GM21825 (cell line): Measurements from ENCODE around the gene C9orf40.
A peak's percentile ranks its signal among the peaks of the same experiment; 100 is the strongest.

Source experiments
- ATAC-seq: cut with Tn5 transposase; IDR thresholded peaks from one replicate; pipeline ENCODE4 v1.9.1; 2021; ENCODE audit warnings: mild to moderate bottlenecking, moderate library complexity; ENCODE audit not compliant: unreplicated experiment

Gene C9orf40, protein sequence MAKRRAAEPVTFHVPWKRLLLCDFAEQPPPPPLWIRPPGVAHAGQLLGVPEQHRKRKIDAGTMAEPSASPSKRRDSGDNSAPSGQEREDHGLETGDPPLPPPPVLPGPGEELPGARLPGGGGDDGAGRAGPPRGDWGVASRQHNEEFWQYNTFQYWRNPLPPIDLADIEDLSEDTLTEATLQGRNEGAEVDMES

DNA sequence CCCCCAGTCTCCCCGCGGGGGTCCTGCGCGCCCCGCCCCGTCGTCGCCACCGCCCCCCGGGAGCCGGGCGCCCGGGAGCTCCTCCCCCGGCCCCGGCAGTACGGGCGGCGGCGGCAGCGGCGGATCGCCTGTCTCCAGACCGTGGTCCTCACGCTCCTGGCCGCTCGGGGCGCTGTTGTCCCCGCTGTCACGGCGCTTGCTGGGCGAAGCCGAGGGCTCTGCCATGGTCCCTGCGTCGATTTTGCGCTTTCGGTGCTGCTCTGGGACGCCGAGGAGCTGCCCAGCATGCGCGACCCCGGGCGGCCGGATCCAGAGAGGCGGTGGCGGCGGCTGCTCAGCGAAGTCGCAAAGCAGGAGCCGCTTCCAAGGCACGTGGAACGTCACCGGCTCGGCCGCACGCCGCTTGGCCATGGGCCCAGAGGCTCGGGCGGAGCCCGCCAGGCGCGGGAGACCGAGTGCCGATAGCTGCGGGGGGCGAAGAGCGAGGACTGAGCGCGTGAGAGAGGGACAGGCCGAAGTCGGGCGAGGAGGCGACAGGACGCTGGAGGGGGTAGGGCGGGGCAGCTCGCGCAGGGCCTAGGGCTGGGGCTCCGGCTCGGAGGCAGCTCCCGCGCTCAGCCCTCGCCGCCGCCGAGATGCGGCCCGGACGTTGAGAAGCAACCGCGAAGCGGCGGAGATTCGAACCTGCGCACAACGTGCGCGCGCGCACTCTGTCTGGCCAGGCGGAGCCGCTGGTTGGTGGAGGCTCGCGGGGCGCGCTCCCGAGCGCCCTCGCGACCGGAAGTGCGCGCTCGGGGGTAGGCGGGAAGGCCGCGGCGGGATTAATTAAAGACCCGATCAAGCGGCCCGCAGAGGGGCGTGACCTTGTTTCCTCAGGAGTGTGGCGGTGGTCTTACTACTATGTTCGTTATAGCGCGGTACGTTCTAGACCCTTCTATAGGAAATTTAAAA, at the start of gene C9orf40:
Gene C9orf40, minus strand, starts transcription at position 712 of the 951 bp plus-strand sequence. Its CDS starts 301 bp downstream, at position 411.
- peak; percentile 92 for ATAC-seq

DNA sequence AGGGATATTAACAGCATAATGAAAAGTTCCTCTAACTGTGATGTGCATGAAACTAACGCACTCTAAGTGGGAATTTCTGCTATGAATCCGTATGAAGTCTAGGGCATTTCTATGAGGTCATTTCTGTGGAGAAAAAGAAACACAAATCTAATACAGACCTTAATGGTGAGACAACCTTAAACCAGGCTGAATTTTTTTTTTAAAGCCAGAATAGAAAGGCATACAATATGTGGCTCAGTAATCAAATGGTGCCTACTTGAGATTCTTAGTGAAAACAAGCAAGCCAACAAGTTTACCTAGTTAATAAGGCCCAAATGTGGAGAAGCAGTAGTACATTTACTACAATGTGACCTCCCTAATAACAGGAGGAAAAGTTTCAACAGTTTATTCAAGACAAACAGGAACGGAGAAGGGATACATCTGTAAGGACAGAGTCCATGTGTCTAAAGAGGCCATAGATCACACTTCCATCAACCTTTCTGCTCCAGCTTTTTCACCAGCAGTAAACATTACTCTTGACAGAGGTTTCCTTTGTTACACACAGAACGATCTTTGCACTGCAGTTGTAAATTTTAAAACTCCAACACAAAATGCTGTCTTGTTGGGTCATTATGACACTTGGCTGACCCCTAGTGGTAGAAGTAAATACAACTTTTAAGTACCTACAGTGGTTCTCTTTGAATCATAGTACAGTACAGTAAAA, 49.2 kb upstream of the C9orf40 start:
- peak; percentile 86 for ATAC-seq

- peak; percentile 56 for ATAC-seq
Measured at GRCh38 chr9:75000835-75001234, 48.1 kb upstream of the C9orf40 start.

DNA sequence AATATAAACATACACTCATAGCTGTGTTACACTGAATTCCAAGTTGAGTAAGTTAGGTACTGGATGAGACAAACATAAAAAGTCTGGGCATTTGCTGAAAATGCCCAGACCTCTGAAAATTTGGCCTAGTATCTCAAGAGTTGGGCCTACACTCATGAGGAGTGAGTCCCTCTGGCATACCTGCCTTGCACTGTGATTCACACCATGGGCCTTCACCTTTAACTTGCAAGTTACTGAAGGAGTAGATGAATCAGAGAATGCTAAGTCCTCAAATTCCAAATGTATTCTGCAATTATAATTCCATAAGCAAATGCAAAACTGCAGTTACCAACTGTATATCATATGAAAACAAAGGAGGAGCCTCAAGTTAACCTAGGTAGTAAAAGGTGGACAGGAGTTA, 32.3 kb upstream of the C9orf40 start:
- ATAC-seq, result no peak

DNA sequence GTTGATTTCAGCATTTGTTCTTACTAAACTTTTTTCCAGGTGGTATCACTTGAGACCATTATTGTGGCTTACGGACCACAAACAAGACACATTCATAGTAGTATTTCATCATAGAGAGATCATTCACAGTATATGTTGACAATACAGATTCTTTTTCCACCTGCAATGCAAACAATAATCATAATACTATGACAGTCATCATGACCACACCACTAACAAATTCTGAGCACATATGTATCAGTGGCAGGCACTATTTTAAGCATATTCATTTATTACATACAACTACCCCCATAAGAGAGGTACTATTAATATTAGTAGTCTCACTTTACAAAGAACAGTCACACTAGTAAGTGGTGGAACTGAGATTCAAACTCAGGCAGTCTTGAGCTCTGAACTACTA, 31.0 kb upstream of the C9orf40 start:
- no peak for ATAC-seq

DNA sequence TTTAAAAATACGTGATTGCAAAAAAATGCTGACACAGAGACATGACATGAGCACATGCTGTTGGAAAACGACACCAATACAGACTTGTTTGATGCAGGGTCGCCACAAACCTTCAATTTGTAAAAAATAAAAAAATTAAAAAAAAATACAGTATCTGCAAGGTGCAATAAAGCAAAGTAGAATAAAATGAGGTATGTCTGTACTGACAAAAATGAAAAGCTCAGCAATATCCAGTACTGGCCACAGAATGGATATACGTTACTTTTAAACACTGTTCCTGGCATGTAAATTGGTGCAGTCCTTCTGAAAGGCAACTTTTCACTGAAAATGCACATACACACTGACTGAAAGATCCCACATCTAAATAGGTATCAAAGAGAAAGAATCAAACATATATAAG, 27.1 kb upstream of the C9orf40 start:
- no peak for ATAC-seq

- ATAC-seq, result no peak
Measured at GRCh38 chr9:74977287-74977686, 24.6 kb upstream of the C9orf40 start.

DNA sequence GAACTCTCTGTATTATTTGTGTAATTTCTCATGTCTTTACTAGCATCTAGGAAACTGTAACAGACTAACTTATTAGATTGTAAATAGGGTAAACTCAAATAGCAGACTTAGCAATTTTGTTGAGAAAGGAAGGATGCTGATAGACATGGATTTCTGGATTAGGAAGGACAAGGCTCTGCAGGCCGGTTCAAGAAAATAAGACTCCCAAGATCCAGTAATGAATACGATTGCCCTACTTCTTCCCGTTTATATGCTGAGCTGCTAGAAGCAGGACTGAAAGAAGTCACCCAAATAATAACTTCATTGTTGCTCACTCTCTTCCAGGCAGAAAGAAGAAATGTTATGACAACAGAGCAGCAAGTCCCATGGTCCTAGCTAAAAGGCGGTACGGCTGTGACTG, 22.8 kb upstream of the C9orf40 start:
- ATAC-seq, result no peak

DNA sequence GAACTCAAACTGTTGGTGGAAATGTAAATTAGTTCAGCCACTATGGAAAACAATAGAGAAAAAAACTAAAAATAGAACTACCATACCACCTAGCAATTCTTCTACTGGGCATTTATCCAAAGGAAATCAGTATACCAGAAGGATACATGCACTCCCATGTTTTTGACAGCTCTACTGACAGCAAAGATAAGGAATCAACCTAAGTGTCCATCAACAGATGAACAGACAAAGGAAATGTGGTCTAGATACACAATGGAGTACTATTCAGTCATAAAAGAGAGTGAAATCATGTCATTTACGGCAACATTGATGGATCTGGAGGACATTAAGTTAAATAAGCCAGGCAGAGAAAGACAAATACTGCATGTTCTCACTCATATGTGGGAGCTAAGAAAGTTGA, 21.8 kb upstream of the C9orf40 start:
- no peak for ATAC-seq

DNA sequence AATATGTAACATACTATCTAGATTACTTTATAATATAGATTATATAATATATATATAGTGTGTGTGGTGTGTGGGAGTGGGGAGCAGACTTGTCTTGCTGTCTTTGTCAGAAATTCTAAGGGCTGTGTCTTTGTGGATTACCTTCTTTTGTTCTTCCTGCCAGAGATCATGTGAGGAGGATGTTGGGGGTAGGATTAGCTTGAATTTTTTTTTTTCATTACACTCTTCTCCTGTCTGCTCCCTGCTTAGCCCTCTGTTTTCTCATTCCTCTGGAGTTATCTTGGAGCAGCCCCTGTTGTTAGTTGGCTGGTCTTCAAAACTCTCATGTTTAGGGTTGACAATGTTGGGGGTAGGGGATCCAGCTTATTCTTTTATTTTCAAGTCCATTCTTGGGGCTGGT, 21.0 kb upstream of the C9orf40 start:
- no peak for ATAC-seq

DNA sequence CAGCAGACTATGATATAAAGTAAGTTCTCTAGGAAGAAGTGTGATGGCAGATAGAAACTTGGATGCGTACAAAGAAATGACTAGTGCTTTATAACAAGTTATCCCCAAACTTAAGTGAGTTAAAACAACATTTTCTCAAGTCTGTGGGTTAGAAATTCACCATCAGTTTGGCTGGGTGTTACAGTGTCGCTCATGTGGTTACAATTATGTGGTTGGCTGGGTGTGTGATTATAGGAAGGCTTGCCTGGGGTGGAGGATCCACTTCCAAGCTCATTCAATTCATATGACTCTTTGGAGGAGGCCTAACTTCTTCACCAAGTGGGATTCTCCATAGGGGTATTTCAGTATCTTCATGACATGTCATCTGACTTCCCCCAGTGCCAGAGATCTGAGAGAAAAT, 10.3 kb upstream of the C9orf40 start:
- no peak for ATAC-seq

DNA sequence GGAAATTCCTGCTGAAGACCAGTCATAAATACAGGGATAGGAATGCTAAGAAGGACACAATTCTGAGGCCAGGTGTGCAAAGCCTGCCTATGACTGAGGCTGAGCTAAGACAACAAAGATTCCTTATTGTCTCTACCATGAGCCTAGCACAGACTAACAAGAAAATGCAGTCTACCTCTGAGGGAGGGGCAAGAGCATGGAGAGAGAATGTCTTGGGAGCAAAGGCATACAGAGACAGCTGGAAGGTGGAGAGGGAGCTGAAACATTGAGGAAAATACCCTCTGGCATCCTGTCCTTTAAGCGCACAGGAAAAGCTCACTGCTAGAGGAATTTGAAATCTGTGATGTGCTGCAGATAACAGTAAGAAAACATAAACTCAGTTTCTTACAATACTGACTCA, 8.8 kb upstream of the C9orf40 start:
- ATAC-seq, result no peak

DNA sequence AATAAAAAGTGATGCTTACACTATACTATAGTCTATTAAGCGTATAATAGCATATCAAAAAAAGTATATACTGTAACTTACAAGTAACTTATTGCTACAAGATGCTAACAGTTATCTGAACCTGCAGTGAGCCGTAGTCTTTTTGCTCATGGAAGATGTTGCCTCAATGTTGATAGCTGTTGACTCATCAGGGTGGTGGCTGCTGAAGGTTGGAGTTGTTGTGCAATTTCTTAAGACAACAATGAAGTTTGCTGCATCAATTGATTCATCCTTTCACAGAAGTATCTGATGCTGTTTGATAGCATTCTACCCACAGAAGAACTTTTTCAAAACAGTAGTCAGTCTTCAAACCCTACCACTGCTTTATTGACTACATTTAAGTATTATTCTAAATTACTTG, 7.8 kb upstream of the C9orf40 start:
- no peak for ATAC-seq

GRCh38 chr9:74958587-74958986, 5.9 kb upstream of the C9orf40 start:
- ATAC-seq, result no peak

- no peak for ATAC-seq
Measured at GRCh38 chr9:74953235-74953751, 581 bp upstream of the C9orf40 start.

GRCh38 chr9:74951725-74952151, 974 bp downstream of the C9orf40 start:
- peak; percentile 29 for ATAC-seq

DNA sequence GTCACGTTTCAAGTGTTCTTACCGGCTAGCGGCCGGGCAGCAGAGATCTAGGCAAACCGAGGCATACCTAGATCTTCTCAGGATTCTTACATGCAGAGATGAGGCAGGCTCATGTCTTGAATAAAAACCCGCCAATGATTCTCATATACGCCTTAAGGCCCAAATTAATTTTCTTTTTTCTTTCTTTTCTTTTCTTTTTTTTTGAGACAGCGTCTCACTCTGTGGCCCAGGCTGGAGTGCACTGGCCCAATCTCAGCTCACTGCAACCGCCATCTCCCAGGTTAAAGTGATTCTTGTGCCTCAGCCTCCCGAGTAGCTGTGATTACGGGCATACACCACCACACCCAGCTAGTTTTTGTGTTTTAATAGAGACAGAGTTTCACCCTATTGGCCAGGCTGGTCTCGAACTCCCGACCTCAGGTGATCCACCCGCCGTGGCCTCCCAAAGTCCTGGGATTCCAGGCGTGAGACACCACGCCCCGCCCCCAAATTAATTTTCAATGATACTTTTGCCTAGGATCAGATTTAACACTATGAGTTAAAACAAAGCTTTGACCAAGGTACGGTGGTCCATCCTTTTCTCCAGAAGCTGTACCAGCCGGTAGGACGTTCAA, 1.5 kb downstream of the C9orf40 start:
- ATAC-seq, result no peak

- no peak for ATAC-seq
Measured at GRCh38 chr9:74949859-74950855, 2.6 kb downstream of the C9orf40 start.

DNA sequence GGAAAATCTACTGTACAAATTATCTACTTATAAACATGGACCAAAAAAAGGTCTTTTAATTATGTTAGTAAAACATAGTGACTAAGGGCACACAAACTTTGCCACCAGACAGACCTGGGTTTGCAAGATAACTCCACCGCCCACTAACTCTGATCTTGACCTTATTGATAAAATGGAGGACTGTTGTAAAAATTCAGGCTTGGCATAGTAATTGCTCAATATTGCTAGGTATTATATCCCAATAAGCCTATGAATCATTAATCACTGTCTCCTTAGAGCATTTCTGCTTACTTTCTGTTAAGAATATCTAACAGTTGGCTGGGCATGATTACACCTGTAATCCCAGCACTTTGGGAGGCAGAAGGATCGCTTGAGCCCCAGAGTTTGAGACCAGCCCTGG, 3.8 kb downstream of the C9orf40 start:
- no peak for ATAC-seq

- no peak for ATAC-seq
Measured at GRCh38 chr9:74946686-74947085, 6.0 kb downstream of the C9orf40 start.
